ENCODE data around the gene PDE4D.

- TF ChIP-seq CTCF (conservative IDR thresholded peaks at IDR 0.05; ENCODE audit: low read depth, low read length) (no peak), EZH2 (IDR thresholded peaks at IDR 0.05; ENCODE audit: low read length, unreplicated experiment) (no peak), EZH2phosphoT487 (IDR thresholded peaks at IDR 0.05; ENCODE audit: borderline replicate concordance, low read length) (no peak)
These were observed 333.7 kb downstream of the PDE4D start for GRCh38 chr5:59559847-59560246.
